ENCODE results near the gene MGST3. TPM values are rescaled to one million over a fixed set of nuclear protein-coding genes. Genes with fewer than 3 reads are reported as not detected.
"Not testable (repeated sequence)": the region's sequence is repeated elsewhere in the genome, so short reads cannot be mapped to it uniquely, and the experiment has no call there.

The MGST3 gene
- total RNA-seq, 1 donor: 17.8 TPM

DNA sequence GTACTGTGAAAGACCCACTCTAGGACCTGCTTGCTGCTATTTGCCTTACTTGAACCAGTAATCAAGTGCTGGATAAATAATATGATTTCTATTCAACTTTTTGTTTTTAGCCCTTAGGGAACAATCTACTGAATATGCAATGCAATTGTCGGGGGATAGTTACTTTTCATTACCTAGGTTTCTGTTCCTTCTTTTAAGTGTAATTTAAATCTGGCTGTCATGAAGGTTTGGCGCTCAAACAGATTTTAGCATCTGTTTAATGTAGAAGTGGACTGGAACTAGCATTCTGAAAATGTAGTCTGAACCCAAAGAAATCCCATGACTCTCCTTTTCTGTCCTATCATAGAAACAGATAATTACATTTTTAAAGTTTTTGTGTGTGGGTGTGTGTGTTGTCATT lies 4.8 kb downstream of the MGST3 start:
- Histone ChIP-seq H3K9me3 (ENCODE audit: low read depth, low read length) (no peaks in the 10 kb centered on the region), H3K4me1 (ENCODE audit: insufficient read depth, low read length) (peaks cover 42% of the 10 kb centered on the region), H3K4me3 (ENCODE audit: low read length) (no peak overlapping the region), H3K27me3 (ENCODE audit: insufficient read depth, low read length) (no peaks in the 10 kb centered on the region)

DNA sequence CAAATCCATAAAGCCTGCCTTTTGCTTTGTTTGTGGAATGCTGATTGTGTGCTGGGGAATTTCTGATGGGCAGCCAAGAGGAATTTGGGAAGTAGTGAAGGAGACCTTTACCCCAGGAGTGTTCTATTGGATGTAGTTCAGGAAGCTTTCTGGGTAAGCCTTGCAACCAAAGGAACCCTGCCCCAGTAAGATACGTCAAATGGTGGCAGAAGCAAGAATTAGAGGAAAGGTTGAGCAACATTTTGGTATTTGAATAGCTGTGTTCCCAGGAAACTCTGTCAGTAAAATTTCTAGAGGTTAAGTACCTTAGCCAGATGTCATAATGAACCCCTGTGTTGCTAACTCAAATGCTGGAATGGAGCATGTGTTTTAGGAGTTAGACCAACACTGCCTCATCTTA lies 6.4 kb downstream of the MGST3 start:
- Histone ChIP-seq H3K4me1 (ENCODE audit: insufficient read depth, low read length) (peaks cover 40% of the 10 kb centered on the region), H3K4me3 (ENCODE audit: low read length) (no peak overlapping the region), H3K27me3 (ENCODE audit: insufficient read depth, low read length) (no peaks in the 10 kb centered on the region), H3K9me3 (ENCODE audit: low read depth, low read length) (no peaks in the 10 kb centered on the region)

- not testable (repeated sequence) for H3K9me3 ChIP-seq (ENCODE audit: low read depth, low read length); H3K4me3 ChIP-seq (ENCODE audit: low read length); H3K27me3 ChIP-seq (ENCODE audit: insufficient read depth, low read length)
- peaks cover 32% of the 10 kb centered on the region for H3K4me1 ChIP-seq (ENCODE audit: insufficient read depth, low read length)
These were observed 7.2 kb downstream of the MGST3 start for GRCh38 chr1:165638211-165638610.

DNA sequence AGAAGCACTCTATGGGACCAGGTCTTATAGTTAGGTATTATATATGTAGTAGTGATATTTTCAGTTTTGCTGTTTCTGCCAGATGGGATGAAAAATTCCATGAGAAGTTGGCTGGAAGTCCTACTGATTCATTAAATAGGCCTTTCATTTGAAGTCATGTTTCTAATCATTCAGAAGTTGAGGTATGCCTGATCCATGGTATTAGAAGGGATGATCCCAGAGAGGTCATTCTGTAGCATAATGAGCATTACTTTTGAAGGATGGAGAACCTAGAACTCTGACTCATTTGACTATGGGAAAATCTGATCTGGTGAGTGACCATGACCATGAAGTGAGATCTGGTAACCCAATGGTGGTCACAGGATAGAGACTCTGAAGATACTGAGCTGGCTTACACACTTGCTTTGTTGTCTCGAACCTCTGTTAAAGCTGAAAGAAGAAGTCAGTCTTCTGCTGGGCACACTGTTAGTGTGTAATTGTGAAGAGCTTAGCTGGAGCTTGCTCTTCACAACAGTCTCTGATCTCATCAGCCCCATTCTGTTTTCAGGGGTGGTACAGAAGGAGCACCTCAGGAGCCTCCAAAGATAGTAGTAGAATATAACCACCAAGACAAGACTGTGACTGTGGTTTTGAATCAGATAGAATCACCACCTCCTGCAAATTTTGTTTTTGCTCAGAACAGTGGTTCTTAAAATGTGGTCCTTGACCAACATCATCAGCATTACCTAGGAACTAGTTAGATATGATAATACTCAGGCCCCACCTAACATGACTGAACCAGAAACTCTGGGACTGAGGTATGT lies 9.0 kb downstream of the MGST3 start:
- Histone ChIP-seq H3K4me1 (ENCODE audit: insufficient read depth, low read length) (peaks cover 23% of the 10 kb centered on the region), H3K9me3 (ENCODE audit: low read depth, low read length) (no peaks in the 10 kb centered on the region), H3K27me3 (ENCODE audit: insufficient read depth, low read length) (no peaks in the 10 kb centered on the region), H3K4me3 (ENCODE audit: low read length) (no peak overlapping the region)

GRCh38 chr1:165641231-165641987 lies 10.4 kb downstream of the MGST3 start:
- H3K27me3 ChIP-seq (ENCODE audit: insufficient read depth, low read length): no peaks in the 10 kb centered on the region
- peaks cover 31% of the 10 kb centered on the region for H3K4me1 ChIP-seq (ENCODE audit: insufficient read depth, low read length)
- H3K9me3 ChIP-seq (ENCODE audit: low read depth, low read length): no peaks in the 10 kb centered on the region
- no peak overlapping the region for H3K4me3 ChIP-seq (ENCODE audit: low read length)

GRCh38 chr1:165644064-165644735 lies 13.2 kb downstream of the MGST3 start:
- no peaks in the 10 kb centered on the region for H3K27me3 ChIP-seq (ENCODE audit: insufficient read depth, low read length)
- no peak overlapping the region for H3K4me3 ChIP-seq (ENCODE audit: low read length)

DNA sequence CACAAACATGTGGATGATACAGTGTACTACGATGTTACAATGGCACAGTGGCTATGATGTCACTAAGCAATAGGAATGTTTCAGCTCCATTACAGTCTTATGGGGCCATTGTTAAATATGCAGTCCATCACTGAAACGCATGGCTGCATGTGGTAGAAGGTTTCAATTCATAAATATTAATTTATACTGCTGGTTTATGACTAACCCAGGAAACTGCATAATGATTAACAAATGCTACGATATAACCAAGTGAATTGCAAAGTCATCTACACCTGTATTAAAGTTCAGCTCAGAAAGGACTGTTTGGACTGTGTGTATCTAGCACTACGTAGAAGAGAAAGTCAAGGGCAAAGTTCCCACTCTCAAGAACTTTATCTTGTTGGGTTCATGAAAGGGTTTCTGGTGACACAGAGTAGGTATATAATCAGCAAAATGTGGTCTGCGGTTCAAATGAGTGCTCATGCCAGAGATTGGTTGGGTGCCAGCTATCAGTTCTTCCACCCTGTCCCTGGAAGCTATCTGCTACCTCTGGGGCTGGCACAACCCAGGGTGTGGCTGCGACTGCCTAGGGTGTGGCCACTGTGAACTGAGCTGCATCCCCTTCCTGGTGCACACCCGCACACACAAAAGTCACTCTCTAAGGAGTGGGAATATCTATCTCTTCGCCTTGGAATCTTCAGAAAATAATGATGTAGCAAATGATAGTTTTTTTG lies 14.8 kb downstream of the MGST3 start:
- Histone ChIP-seq H3K4me3 (ENCODE audit: low read length) (no peak overlapping the region), H3K4me1 (ENCODE audit: insufficient read depth, low read length) (peaks cover 30% of the 10 kb centered on the region), H3K27me3 (ENCODE audit: insufficient read depth, low read length) (no peaks in the 10 kb centered on the region), H3K9me3 (ENCODE audit: low read depth, low read length) (no peaks in the 10 kb centered on the region)

More at GRCh38 chr1:165644064-165644735, 13.2 kb downstream of the MGST3 start:
- Histone ChIP-seq H3K4me1 (ENCODE audit: insufficient read depth, low read length) (peaks cover 32% of the 10 kb centered on the region), H3K9me3 (ENCODE audit: low read depth, low read length) (no peaks in the 10 kb centered on the region)

DNA sequence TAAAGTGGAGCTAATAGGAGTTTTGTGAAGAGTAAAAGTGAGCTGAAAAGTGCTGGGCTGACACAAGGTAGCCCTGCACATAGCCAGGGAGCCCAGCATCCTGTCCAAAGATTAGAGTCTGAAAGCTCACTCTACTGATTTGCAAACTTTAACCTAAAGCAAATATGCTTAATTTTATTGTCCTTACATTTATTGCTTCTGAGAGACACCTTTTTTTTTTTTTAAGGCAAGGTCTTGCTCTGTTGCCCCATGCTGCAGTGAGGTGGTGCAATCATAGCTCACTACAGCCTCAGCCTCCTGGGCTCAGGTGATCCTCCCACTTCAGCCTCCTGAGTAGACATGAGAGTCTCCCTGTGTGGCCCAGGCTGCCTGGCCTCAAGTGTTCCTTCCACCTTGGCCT lies 16.5 kb downstream of the MGST3 start:
- H3K9me3 ChIP-seq (ENCODE audit: low read depth, low read length): no peaks in the 10 kb centered on the region
- H3K27me3 ChIP-seq (ENCODE audit: insufficient read depth, low read length): no peaks in the 10 kb centered on the region
- H3K4me3 ChIP-seq (ENCODE audit: low read length): no peak overlapping the region
- peaks cover 21% of the 10 kb centered on the region for H3K4me1 ChIP-seq (ENCODE audit: insufficient read depth, low read length)

DNA sequence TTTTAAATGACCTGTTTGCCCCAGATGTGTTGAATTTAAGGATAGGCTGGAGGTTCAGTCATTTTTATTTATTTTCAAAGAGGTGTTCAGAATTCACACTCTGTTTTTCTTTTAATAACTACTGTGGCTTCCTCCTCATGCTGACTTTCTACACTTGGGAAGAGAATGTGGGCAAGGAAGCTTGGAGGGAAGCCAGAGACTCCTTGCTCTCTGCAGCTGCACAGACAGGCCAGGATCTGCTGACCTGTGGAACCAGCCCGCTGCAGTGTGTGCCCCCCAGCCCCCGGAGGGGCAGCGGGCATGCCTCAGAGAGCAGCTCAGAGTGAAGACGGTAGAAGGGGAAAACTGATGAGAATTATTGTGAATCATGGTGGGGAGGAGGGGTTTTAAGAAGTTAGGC lies 16.9 kb downstream of the MGST3 start:
- H3K27me3 ChIP-seq (ENCODE audit: insufficient read depth, low read length): no peaks in the 10 kb centered on the region
- peaks cover 21% of the 10 kb centered on the region for H3K4me1 ChIP-seq (ENCODE audit: insufficient read depth, low read length)
- no peak overlapping the region for H3K4me3 ChIP-seq (ENCODE audit: low read length)
- no peaks in the 10 kb centered on the region for H3K9me3 ChIP-seq (ENCODE audit: low read depth, low read length)

DNA sequence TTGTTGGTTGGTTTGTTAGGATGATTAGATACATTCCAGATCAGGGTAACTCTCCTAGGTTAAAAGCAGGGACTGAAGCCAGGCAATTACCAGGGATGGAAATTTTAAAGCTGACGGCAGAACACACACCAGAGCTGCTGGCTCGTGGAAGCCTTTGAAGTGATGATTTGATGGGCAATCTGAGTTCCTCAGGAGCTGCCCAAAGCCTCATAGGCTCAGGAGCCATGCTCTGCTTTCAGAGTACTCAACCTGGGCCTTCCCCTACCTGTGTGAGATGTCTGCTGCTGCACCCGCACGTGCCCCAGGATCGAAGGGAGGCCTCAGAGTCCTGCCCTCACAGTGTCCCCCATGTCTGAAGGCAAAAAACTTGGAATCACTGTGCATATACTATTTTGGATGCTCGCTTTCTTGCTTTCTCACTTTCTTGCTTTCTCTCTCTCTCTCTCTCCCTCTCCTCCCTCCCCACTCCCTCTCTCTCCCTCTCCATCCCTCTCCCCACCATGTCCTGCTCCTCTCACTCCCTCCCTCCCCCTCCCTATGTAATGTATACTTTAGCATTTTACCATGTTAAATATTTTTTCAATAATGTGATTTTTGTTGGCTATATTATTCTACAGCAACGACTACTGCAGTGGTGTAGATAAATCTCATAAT lies 18.0 kb downstream of the MGST3 start:
- Histone ChIP-seq H3K4me3 (ENCODE audit: low read length) (no peak overlapping the region), H3K27me3 (ENCODE audit: insufficient read depth, low read length) (no peaks in the 10 kb centered on the region), H3K4me1 (ENCODE audit: insufficient read depth, low read length) (peaks cover 21% of the 10 kb centered on the region), H3K9me3 (ENCODE audit: low read depth, low read length) (no peaks in the 10 kb centered on the region)

DNA sequence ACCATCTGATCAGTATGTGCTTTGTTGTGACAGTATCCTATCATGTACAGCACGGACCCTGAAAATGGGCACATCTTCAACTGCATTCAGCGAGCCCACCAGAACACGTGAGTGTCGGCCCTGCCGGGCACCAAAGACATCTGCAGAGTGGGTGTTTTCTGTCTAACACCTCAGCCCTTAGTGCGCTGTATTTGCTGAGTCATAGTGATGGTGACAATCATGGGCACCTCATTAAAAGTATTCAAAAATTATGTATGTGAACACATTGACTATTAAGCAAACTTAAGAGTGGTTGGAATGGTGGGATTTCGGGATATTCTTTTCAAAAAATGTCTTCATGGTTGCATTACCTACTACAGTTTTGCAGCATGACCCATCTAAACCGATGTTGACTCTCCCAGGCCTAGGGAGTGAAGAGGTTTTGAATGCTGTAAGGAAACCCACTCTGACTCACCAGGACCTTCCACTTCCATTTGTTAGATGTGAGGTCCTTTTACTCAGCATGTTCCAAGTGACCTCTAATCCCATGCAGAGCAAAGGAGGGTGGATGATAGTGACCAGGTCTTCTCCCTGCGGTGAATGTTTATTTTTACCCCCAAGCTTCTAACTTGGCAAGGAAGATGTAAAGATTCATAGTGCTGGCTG lies 20.1 kb downstream of the MGST3 start:
- Histone ChIP-seq H3K27me3 (ENCODE audit: insufficient read depth, low read length) (no peaks in the 10 kb centered on the region), H3K4me1 (ENCODE audit: insufficient read depth, low read length) (peaks cover 10% of the 10 kb centered on the region), H3K4me3 (ENCODE audit: low read length) (no peak overlapping the region)

DNA sequence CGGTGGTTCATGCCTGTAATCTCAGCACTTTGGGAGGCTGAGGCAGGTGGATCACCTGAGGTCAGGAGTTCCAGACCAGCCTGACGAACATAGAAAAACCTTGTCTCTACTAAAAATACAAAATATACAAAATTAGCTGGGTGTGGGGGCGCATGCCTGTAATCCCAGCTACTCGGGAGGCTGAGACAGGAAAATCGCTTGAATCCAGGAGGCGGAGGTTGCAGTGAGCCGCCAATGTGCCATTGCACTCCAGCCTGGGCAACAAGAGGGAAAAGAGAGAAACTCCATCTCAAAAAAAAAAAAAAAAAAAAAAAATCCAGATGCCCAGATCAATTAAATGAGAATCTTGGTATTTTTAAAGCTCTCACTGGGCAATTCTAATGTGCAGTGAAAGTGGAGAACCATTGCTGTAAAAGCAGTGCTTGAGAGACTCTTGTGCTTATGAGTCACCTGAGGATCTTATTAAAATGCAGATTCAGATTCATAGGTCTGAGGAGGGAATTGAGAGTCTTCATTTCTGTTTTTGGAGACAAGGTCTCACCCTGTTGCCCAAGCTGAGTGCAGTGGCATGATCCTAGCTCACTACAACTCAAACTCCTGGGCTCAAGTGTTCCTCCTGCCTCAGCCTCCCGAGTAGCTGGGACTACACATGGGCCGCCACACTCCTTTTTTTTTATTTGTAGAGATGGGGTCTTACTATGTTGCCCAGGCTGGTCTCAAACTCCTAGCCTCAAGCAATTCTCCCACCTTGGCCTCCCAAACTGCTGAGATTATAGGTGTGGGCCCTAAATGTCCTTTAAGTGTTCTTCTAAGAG lies 27.9 kb downstream of the MGST3 start:
- not testable (repeated sequence) for H3K4me3 ChIP-seq (ENCODE audit: low read length); H3K9me3 ChIP-seq (ENCODE audit: low read depth, low read length)

More for the DNA sequence above, 20.1 kb downstream of the MGST3 start:
- H3K9me3 ChIP-seq (ENCODE audit: low read depth, low read length): no peaks in the 10 kb centered on the region

GRCh38 chr1:165659581-165659895 lies 28.5 kb downstream of the MGST3 start:
- Histone ChIP-seq H3K4me1 (ENCODE audit: insufficient read depth, low read length) (no peaks in the 10 kb centered on the region), H3K27me3 (ENCODE audit: insufficient read depth, low read length) (no peaks in the 10 kb centered on the region), H3K4me3 (ENCODE audit: low read length) (no peak overlapping the region), H3K9me3 (ENCODE audit: low read depth, low read length) (no peaks in the 10 kb centered on the region)

More for the DNA sequence above, 27.9 kb downstream of the MGST3 start:
- not testable (repeated sequence) for H3K4me1 ChIP-seq (ENCODE audit: insufficient read depth, low read length); H3K27me3 ChIP-seq (ENCODE audit: insufficient read depth, low read length)

Measured in mononuclear cell (primary cell).